HTERT RPE-1 (cell line): ENCODE data around the gene SIRT3.

Source experiments
- in situ Hi-C: fragments of 300-500 bp; cut with MboI; formaldehyde crosslinking; loops from 4 replicates; pipeline ENCODE4 v1.14.3; 2020; ENCODE audit warnings: low sequenced_read_pairs

SIRT3 gene

GRCh38 chr11:217704-218103 is 18.4 kb downstream of the SIRT3 start:
- in situ Hi-C loops: no loop called here

- in situ Hi-C loops: no loop called here
Measured at GRCh38 chr11:216081-216974, 19.8 kb downstream of the SIRT3 start.

GRCh38 chr11:215581-216037 is 20.5 kb downstream of the SIRT3 start:
- in situ Hi-C loops: no loop called here

- in situ Hi-C loops: no loop called here
Measured at GRCh38 chr11:214083-214482, 22.1 kb downstream of the SIRT3 start.

- in situ Hi-C loops: no loop called here
Measured at GRCh38 chr11:213111-213510, 23.0 kb downstream of the SIRT3 start.

- in situ Hi-C loops: no loop called here
Measured at GRCh38 chr11:212150-213100, 23.7 kb downstream of the SIRT3 start.

GRCh38 chr11:211741-212140 is 24.4 kb downstream of the SIRT3 start:
- in situ Hi-C loops: no loop called here

GRCh38 chr11:211295-211694 is 24.8 kb downstream of the SIRT3 start:
- in situ Hi-C loops: no loop called here

GRCh38 chr11:210803-211180 is 25.4 kb downstream of the SIRT3 start:
- in situ Hi-C loops: no loop called here

- in situ Hi-C loops: no loop called here
Measured at GRCh38 chr11:210122-210802, 25.9 kb downstream of the SIRT3 start.

GRCh38 chr11:209275-210121 is 26.6 kb downstream of the SIRT3 start:
- in situ Hi-C loops: no loop called here

GRCh38 chr11:208917-209260 is 27.3 kb downstream of the SIRT3 start:
- in situ Hi-C loops: no loop called here

GRCh38 chr11:208181-208916 is 27.8 kb downstream of the SIRT3 start:
- in situ Hi-C loops: no loop called here

GRCh38 chr11:207863-208180 is 28.3 kb downstream of the SIRT3 start:
- in situ Hi-C loops: no loop called here

GRCh38 chr11:207208-207862 is 28.8 kb downstream of the SIRT3 start, which contains the start of the genes BET1L and RIC8A:
TSS of gene BET1L (minus strand) at chr11:207399. CDS start at chr11:207321, 78 bp downstream.
TSS of gene RIC8A (plus strand) at chr11:207708. CDS start at chr11:208855, 1,147 bp downstream.
- in situ Hi-C loops: no loop called here

GRCh38 chr11:206526-207207 is 29.5 kb downstream of the SIRT3 start:
- in situ Hi-C loops: no loop called here

- in situ Hi-C loops: no loop called here
Measured at GRCh38 chr11:206002-206384, 30.1 kb downstream of the SIRT3 start.

GRCh38 chr11:205221-206001 is 30.7 kb downstream of the SIRT3 start:
- in situ Hi-C loops: no loop called here
